Activated CD4-positive, CD25-positive, alpha-beta regulatory T cell (primary cell): ENCODE data around the gene CLDN6.
A peak's percentile ranks its signal among the peaks of the same experiment; 100 is the strongest.

Experiments used
- DNase-seq, 4 experiments: peaks; one replicate each; lab custom pipeline; 2025; lab: John Stamatoyannopoulos, UW

CLDN6 gene

GRCh38 chr16:2971985-2972784, 45.8 kb downstream of the CLDN6 start:
- no peak for DNase-seq

- DNase-seq = no peak
Observed at GRCh38 chr16:2971134-2971984, 46.6 kb downstream of the CLDN6 start.

GRCh38 chr16:2970563-2970962, 47.4 kb downstream of the CLDN6 start:
- DNase-seq = no peak

- DNase-seq = peak in 3 of 4 experiments; percentile 25 to 47 (median 34)
Observed at GRCh38 chr16:2969545-2970521, 48.1 kb downstream of the CLDN6 start.

GRCh38 chr16:2968738-2969544, 49.0 kb downstream of the CLDN6 start, which contains the start of gene PAQR4:
TSS of gene PAQR4 (plus strand) at chr16:2969348. CDS start at chr16:2969675, 327 bp downstream.
- DNase-seq = peak; percentile 37 to 52 (median 47)

GRCh38 chr16:2968368-2968737, 49.6 kb downstream of the CLDN6 start:
- DNase-seq = no peak

GRCh38 chr16:2967721-2968161, 50.2 kb downstream of the CLDN6 start:
- DNase-seq = no peak

- DNase-seq = no peak
Observed at GRCh38 chr16:2967211-2967631, 50.8 kb downstream of the CLDN6 start.

GRCh38 chr16:2966808-2967191, 51.2 kb downstream of the CLDN6 start:
- no peak for DNase-seq

GRCh38 chr16:2966043-2966807, 51.8 kb downstream of the CLDN6 start:
- DNase-seq = no peak
